IPS-18c (cell line): ENCODE data around the gene C12orf60.
"Not testable (repeated sequence)": the region's sequence is repeated elsewhere in the genome, so short reads cannot be mapped to it uniquely, and the experiment has no call there.

Experiments
- H3K4me3 ChIP-seq: 2 replicates; pipeline ENCODE4 v1.7.0; 2013; ENCODE audit warnings: low read depth, mild to moderate bottlenecking, low read length, moderate library complexity; ENCODE audit not compliant: insufficient read depth
- H3K9me3 ChIP-seq: one replicate; pipeline ENCODE4 v1.6.1; 2013; ENCODE audit warnings: mild to moderate bottlenecking, low read length, moderate library complexity; ENCODE audit not compliant: control insufficient read depth, insufficient read depth

C12orf60 gene

GRCh38 chr12:14803011-14803829 is at the start of gene C12orf60, which contains the start of gene WBP11:
Gene C12orf60, plus strand, starts transcription at chr12:14803670. Its CDS starts 19,266 bp downstream, at chr12:14822936.
Gene WBP11, minus strand, starts transcription at chr12:14803478. Its CDS starts 2,095 bp downstream, at chr12:14801383.
- Histone ChIP-seq H3K4me3 (peak within 1 kb of the TSS; percentile 75), H3K9me3 (no peaks in the 10 kb centered on the region)

GRCh38 chr12:14756334-14757143 is 46.9 kb upstream of the C12orf60 start:
- H3K4me3 ChIP-seq, result no peak overlapping the region
- no peaks in the 10 kb centered on the region for H3K9me3 ChIP-seq

GRCh38 chr12:14759711-14760280 is 43.7 kb upstream of the C12orf60 start:
- not testable (repeated sequence) for H3K4me3 ChIP-seq, H3K9me3 ChIP-seq

- peaks cover 2% of the 10 kb centered on the region for H3K9me3 ChIP-seq
Observed at GRCh38 chr12:14765398-14765797, 38.1 kb upstream of the C12orf60 start.

GRCh38 chr12:14766020-14766419 is 37.5 kb upstream of the C12orf60 start:
- H3K4me3 ChIP-seq, H3K9me3 ChIP-seq: not testable (repeated sequence)

More at GRCh38 chr12:14765398-14765797, 38.1 kb upstream of the C12orf60 start:
- no peak overlapping the region for H3K4me3 ChIP-seq

- Histone ChIP-seq H3K4me3 (no peak overlapping the region), H3K9me3 (peaks cover 2% of the 10 kb centered on the region)
Observed at GRCh38 chr12:14766649-14767215, 36.7 kb upstream of the C12orf60 start.

- H3K4me3 ChIP-seq, result no peak overlapping the region
- peaks cover 2% of the 10 kb centered on the region for H3K9me3 ChIP-seq
Observed at GRCh38 chr12:14767617-14768016, 35.9 kb upstream of the C12orf60 start.

- H3K4me3 ChIP-seq, result peak overlapping the region; percentile 95
Observed at GRCh38 chr12:14768823-14769405, 34.6 kb upstream of the C12orf60 start.

GRCh38 chr12:14769466-14769968 is 34.0 kb upstream of the C12orf60 start:
- Histone ChIP-seq H3K9me3 (peaks cover 2% of the 10 kb centered on the region), H3K4me3 (peak overlapping the region; percentile 95)

More at GRCh38 chr12:14768823-14769405, 34.6 kb upstream of the C12orf60 start:
- peaks cover 2% of the 10 kb centered on the region for H3K9me3 ChIP-seq

GRCh38 chr12:14769969-14770495 is 33.4 kb upstream of the C12orf60 start:
- peak overlapping the region; percentile 95 for H3K4me3 ChIP-seq
- peaks cover 2% of the 10 kb centered on the region for H3K9me3 ChIP-seq

- H3K4me3 ChIP-seq, result peak overlapping the region; percentile 95
Observed at GRCh38 chr12:14770496-14771461, 32.7 kb upstream of the C12orf60 start.

GRCh38 chr12:14771651-14772137 is 31.8 kb upstream of the C12orf60 start:
- peaks cover 2% of the 10 kb centered on the region for H3K9me3 ChIP-seq
- no peak overlapping the region; the same call in 1 of the 2 replicates for H3K4me3 ChIP-seq

More at GRCh38 chr12:14770496-14771461, 32.7 kb upstream of the C12orf60 start:
- peaks cover 2% of the 10 kb centered on the region for H3K9me3 ChIP-seq

- Histone ChIP-seq H3K9me3 (peaks cover 2% of the 10 kb centered on the region), H3K4me3 (no peak overlapping the region)
Observed at GRCh38 chr12:14772946-14773345, 30.5 kb upstream of the C12orf60 start.

GRCh38 chr12:14773685-14774073 is 29.8 kb upstream of the C12orf60 start:
- peak overlapping the region; percentile 91 for H3K4me3 ChIP-seq
- peaks cover 2% of the 10 kb centered on the region for H3K9me3 ChIP-seq
